GM12878 (cell line): ENCODE measurements around the gene DPYSL4. TPM values are rescaled to one million over a fixed set of nuclear protein-coding genes. Genes with fewer than 3 reads are reported as not detected.

ENCODE experiments used
- ATAC-seq: fragments of 200-7000 bp; cut with Tn5 transposase; 3 replicates; pipeline ENCODE4 v1.9.1; 2020; ENCODE audit warnings: mild to moderate bottlenecking, moderate library complexity
- BruUV-seq: library from RNA; stranded (reverse); fragments of 400-500 nt; replicated peaks from 2 replicates; lab custom pipeline; 2021; lab: Mats Ljungman, UMichigan
- CTCF ChIA-PET: fragments of 300-600 bp; sonication (Branson Sonifier 250); formaldehyde crosslinking; extraction: SDS; loops from one replicate; lab custom pipeline; 2021; ENCODE audit warnings: inconsistent platforms; lab: Yijun Ruan, JAX
- POLR2A ChIA-PET: fragments of 350-600 bp; formaldehyde crosslinking; extraction: SDS; loops from one replicate; lab custom pipeline; 2021; ENCODE audit warnings: inconsistent platforms; lab: Charles Lee
- RAD21 ChIA-PET: fragments of 300-600 bp; sonication (Branson Sonifier 250); formaldehyde crosslinking; loops from one replicate; lab custom pipeline; 2023; ENCODE audit warnings: antibody characterized with exemption; ENCODE audit not compliant: unreplicated experiment; lab: Charles Lee
- SMC1A ChIA-PET: fragments of 300-600 bp; sonication (Branson Sonifier 250); formaldehyde crosslinking; loops from one replicate; lab custom pipeline; 2023; ENCODE audit not compliant: unreplicated experiment, uncharacterized antibody; lab: Charles Lee
- DNase-seq: peaks from one replicate; pipeline ENCODE4 v3.0.0-alpha.2; 2011; ENCODE audit warnings: low read depth, low spot score
- FAIRE-seq: peaks from 3 replicates; lab custom pipeline; 2011; peaks lifted over from hg19 to GRCh38; lab: Jason Lieb, UNC
- H2AFZ ChIP-seq: 2 replicates; pipeline ENCODE4 v1.6.0; 2011; ENCODE audit warnings: low read depth, low read length, control low read depth; ENCODE audit not compliant: control insufficient read depth
- H3K27ac ChIP-seq: 2 replicates; pipeline ENCODE4 v1.5.1; 2011; ENCODE audit warnings: control low read depth; ENCODE audit not compliant: control insufficient read depth, insufficient read depth
- H3K27me3 ChIP-seq, 2 experiments: replicated peaks in 1 of 2; 2 replicates each; pipeline versions ENCODE4 v1.6.0 to v1.6.1; 2011; ENCODE audit warnings: low read length in 1 of 2; ENCODE audit not compliant: control insufficient read depth in 2 of 2, insufficient read depth in 2 of 2
- H3K36me3 ChIP-seq, 2 experiments: 2 replicates each; pipeline ENCODE4 v1.5.1; 2011; ENCODE audit warnings: low read length in 1 of 2; ENCODE audit not compliant: control insufficient read depth in 2 of 2, insufficient read depth in 2 of 2
- H3K4me1 ChIP-seq: 2 replicates; pipeline ENCODE4 v1.6.1; 2011; ENCODE audit warnings: mild to moderate bottlenecking, low read length, moderate library complexity, mixed read lengths; ENCODE audit not compliant: control insufficient read depth, insufficient read depth
- H3K4me2 ChIP-seq: 2 replicates; pipeline ENCODE4 v1.6.0; 2011; ENCODE audit warnings: control low read depth; ENCODE audit not compliant: control insufficient read depth, insufficient read depth
- H3K4me3 ChIP-seq: fragments of 200-600 bp; sonication (generic); 2 replicates; pipeline ENCODE4 v1.5.1; 2016
- H3K79me2 ChIP-seq: 2 replicates; pipeline ENCODE4 v1.6.0; 2011; ENCODE audit warnings: low read length; ENCODE audit not compliant: control insufficient read depth, insufficient read depth
- H3K9ac ChIP-seq: 2 replicates; pipeline ENCODE4 v1.8.0; 2011; ENCODE audit warnings: low read length, control low read depth, mixed read lengths; ENCODE audit not compliant: control insufficient read depth, insufficient read depth
- H3K9me3 ChIP-seq: replicated peaks from 3 replicates; pipeline ENCODE4 v1.5.1; 2011; ENCODE audit warnings: mild to moderate bottlenecking, low read length; ENCODE audit not compliant: control insufficient read depth, insufficient read depth
- H4K20me1 ChIP-seq: 2 replicates; pipeline ENCODE4 v1.6.0; 2011; ENCODE audit not compliant: control insufficient read depth, insufficient read depth
- CUX1 ChIP-seq: IDR thresholded peaks from 2 replicates; pipeline ENCODE4 v1.6.1; 2012; ENCODE audit warnings: improper control_type of control experiment, low read depth, low read length; ENCODE audit not compliant: insufficient replicate concordance
- E2F8 ChIP-seq: fragments of 450-650 bp; IDR thresholded peaks from 2 replicates; pipeline ENCODE4 v1.6.1; 2018; ENCODE audit warnings: mild to moderate bottlenecking, low read depth, moderate library complexity; ENCODE audit not compliant: partially characterized antibody
- ETV6 ChIP-seq, 2 experiments: fragments of 450-650 bp in 1 of 2; IDR thresholded peaks in 1 of 2; conservative IDR thresholded peaks in 1 of 2; 2 replicates each; pipeline ENCODE4 v1.6.1; 2014; ENCODE audit warnings: antibody characterized with exemption in 1 of 2, borderline replicate concordance in 1 of 2, low read depth in 1 of 2, mild to moderate bottlenecking in 1 of 2, moderate library complexity in 1 of 2
- IRF5 ChIP-seq: fragments of 450-650 bp; IDR thresholded peaks from 2 replicates; pipeline ENCODE4 v1.6.1; 2017; ENCODE audit warnings: borderline replicate concordance
- MAX ChIP-seq: IDR thresholded peaks from 2 replicates; pipeline ENCODE4 v1.6.1; 2012; ENCODE audit warnings: low read depth, low read length, improper control_type of control experiment
- MTA3 ChIP-seq: IDR thresholded peaks from 2 replicates; pipeline ENCODE4 v1.6.1; 2012; ENCODE audit warnings: low read length, inconsistent platforms, borderline replicate concordance
- NFXL1 ChIP-seq: fragments of 450-650 bp; IDR thresholded peaks from 2 replicates; pipeline ENCODE4 v1.6.1; 2017; ENCODE audit warnings: antibody characterized with exemption, mild to moderate bottlenecking, borderline replicate concordance
- PML ChIP-seq: IDR thresholded peaks from 2 replicates; pipeline ENCODE4 v1.6.1; 2012; ENCODE audit warnings: low read length, inconsistent platforms
- TAF1 ChIP-seq: IDR thresholded peaks from 2 replicates; pipeline ENCODE4 v1.6.1; 2011; ENCODE audit warnings: mild to moderate bottlenecking, low read depth, low read length, borderline replicate concordance
- WGBS: methylation state at CpG from one replicate; pipeline ENCODE4 v1.1.6; 2016; ENCODE audit warnings: low lambda C conversion rate; ENCODE audit not compliant: insufficient replicate concordance, insufficient coverage; ENCODE audit errors: missing lambda C conversion rate; 5-methylcytosine and 5-hydroxymethylcytosine counted together
- in situ Hi-C: fragments of 300-500 bp; cut with MboI; formaldehyde crosslinking; loops from 9 replicates; pipeline ENCODE4 v1.14.3; 2018; ENCODE audit warnings: mixed read lengths
- intact Hi-C: fragments of 100-400 bp; cut with micrococcal nuclease; formaldehyde crosslinking; loops from one replicate; pipeline ENCODE4 v1.14.2; 2022; ENCODE audit not compliant: unreplicated experiment
- polyA plus RNA-seq, 11 experiments: library from polyadenylated mRNA; depleted of rRNA in 4 of 11; unstranded in 6 of 11; stranded (reverse) in 5 of 11; fragments of >200 nt; fragmentation: Nextera tagmentation in 4 of 11; fragmentation: Illumina TruSeq in 1 of 11; extraction: Ambion mirVana in 4 of 11; extraction: Trizol in 1 of 11; gene quantifications; 1 replicate in 1 of 11; 2 replicates in 10 of 11; pipeline versions ENCODE4 v1.2.1 to v1.2.3, GENCODE V29; 2011 to 2016; ENCODE audit warnings: inconsistent platforms in 2 of 11, missing spikeins in 2 of 11, low read depth in 1 of 11
- total RNA-seq, 4 experiments: library from RNA; depleted of rRNA in 3 of 4; stranded (reverse); fragments of >200 nt in 3 of 4; fragmentation: Illumina TruSeq in 1 of 4; extraction: Trizol in 1 of 4; gene quantifications; 2 replicates each; pipeline versions ENCODE4 v1.2.1 to v1.2.3, GENCODE V29; 2013 to 2021

Gene DPYSL4
- total and polyA plus RNA-seq, 10 of the 15 experiments (the other 5 are each of a cell fraction or from before 2014, with no cell fraction given), result 0.10 to 0.21 TPM; not detected in 8

GRCh38 chr10:132179551-132180392, 7.0 kb upstream of the DPYSL4 start:
- no TSS peak for BruUV-seq
- Histone ChIP-seq H3K4me1 (no peaks in the 10 kb centered on the region), H3K4me3 (no peak overlapping the region), H3K9ac (no peak overlapping the region), H3K27ac (no peak overlapping the region), H2AFZ (no peak overlapping the region), H3K27me3 (no peaks in the 10 kb centered on the region), H3K4me2 (no peak overlapping the region), H3K79me2 (no peaks in the 10 kb centered on the region), H3K36me3 (no peaks in the 10 kb centered on the region), H4K20me1 (no peaks in the 10 kb centered on the region), H3K9me3 (no peaks in the 10 kb centered on the region)
- ChIA-PET SMC1A (no interaction called here), POLR2A (no interaction called here), RAD21 (no interaction called here), CTCF (interaction anchor here (0.6 kb wide), 1 partner anchor 114 kb away, joined by 3 read pairs; the partner anchor contains the start of gene JAKMIP3)
- no peak for FAIRE-seq
- DNase-seq, result no peak
- in situ Hi-C loops, result no loop called here
- 51% methylated on average over 16 of the region's 16 CpGs for WGBS
- ATAC-seq, result no peak
- intact Hi-C loops, result no loop called here
- TF ChIP-seq IRF5, result no peak
- no peak for TF ChIP-seq ETV6 (conservative IDR thresholded peaks at IDR 0.05 in 1 of 2, IDR thresholded peaks at IDR 0.05 in 1 of 2; ENCODE audit: borderline replicate concordance in 1 of 2, low read depth in 1 of 2)
- no peak for TF ChIP-seq CUX1
- no peak for TF ChIP-seq PML
- no peak for TF ChIP-seq MTA3
- TF ChIP-seq MAX, result no peak
- no peak for TF ChIP-seq E2F8
- TF ChIP-seq NFXL1, result no peak
- no peak for TF ChIP-seq TAF1
